K562 (cell line): Measurements from ENCODE around the gene TRMT2A.

Source experiments
- NFE2L1 ChIP-seq: fragments of 450-650 bp; IDR thresholded peaks from 2 replicates; pipeline ENCODE4 v1.6.1; 2016; ENCODE audit warnings: missing genetic modification characterization, low read depth, mild to moderate bottlenecking, missing compliant biosample characterization, moderate library complexity, borderline replicate concordance
- TGIF2 ChIP-seq: sonication (generic); formaldehyde crosslinking; IDR thresholded peaks from 2 replicates; pipeline ENCODE4 v1.8.1; 2022; ENCODE audit warnings: mild to moderate bottlenecking, missing genetic modification reagents, moderate library complexity

DNA sequence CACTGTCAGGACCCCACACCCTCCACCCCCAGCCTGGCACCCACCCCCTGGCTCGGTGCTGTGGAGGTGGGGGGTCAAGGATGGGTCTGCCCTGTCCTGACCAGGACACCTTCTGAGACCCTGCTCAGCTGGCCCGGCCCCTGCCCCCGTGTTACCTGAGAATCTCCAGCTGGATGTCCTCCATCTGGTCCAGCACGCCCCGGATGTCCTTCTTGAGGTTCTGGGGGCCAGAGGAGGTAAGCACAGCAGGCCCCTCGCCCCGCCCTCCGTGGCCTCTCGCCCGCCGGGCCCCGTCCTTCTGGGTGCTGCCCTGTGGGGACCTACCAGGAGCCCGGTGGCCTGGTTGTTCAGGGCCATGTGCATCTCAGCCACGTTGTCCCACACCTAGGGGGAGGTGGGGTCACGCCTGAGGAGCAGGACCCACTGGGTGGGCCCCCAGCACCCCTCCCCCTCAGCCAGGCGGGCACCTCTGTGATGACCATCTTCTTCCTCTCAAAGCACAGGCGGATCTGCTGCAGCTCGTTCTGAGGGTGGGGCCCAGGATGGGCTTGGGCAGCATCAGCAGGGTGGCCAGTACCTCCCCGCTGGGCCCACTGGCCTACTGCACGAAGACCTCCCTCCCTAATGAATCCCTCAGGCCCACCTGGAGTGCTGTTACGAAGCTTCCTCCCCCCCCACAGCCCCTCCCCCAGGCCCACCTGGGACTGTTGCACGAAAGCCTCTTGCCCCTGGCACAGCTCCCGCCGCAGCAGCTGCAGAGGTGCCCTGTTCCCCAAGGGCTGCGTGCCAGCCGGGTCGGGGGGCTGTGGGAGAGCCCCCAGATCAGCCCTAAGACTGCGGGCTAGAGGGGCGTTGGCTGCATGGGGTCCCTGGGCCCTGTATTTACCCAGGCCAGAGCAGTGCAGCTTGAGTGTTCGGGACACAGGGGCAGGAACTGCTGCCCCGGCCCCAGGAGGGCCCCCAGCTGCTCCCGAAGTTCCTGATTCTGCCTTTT lies 32.5 kb upstream of the TRMT2A start:
- no peak for TF ChIP-seq TGIF2 (CRISPR knock-in tag)
- no peak for TF ChIP-seq NFE2L1
